Activated CD4-positive, alpha-beta memory T cell treated with anti-CD3 and anti-CD28 coated beads for 36 hours (primary cell): ENCODE results near the gene PILRA. TPM values are rescaled to one million over a fixed set of nuclear protein-coding genes. Genes with fewer than 3 reads are reported as not detected.
"Not testable (repeated sequence)": the region's sequence is repeated elsewhere in the genome, so short reads cannot be mapped to it uniquely, and the experiment has no call there.

Source experiments
- CTCF ChIA-PET: fragments of 350-600 bp; sonication (Branson Sonifier 250); formaldehyde crosslinking; loops from one replicate; lab custom pipeline; 2021; ENCODE audit warnings: antibody characterized with exemption, inconsistent platforms; lab: Charles Lee
- POLR2A ChIA-PET: fragments of 350-600 bp; sonication (Branson Sonifier 250); formaldehyde crosslinking; loops from one replicate; lab custom pipeline; 2021; ENCODE audit warnings: antibody characterized with exemption; lab: Charles Lee
- DNase-seq: peaks from one replicate; pipeline ENCODE4 v3.0.0-alpha.2; 2020
- H3K27ac Mint-ChIP-seq: one replicate; pipeline ENCODE4 v1.8.0; 2021; ENCODE audit warnings: mixed read lengths
- H3K27me3 Mint-ChIP-seq: one replicate; pipeline ENCODE4 v1.8.0; 2021; ENCODE audit warnings: mixed read lengths
- H3K36me3 Mint-ChIP-seq: one replicate; pipeline ENCODE4 v1.8.0; 2021; ENCODE audit warnings: mixed read lengths
- H3K4me1 Mint-ChIP-seq: one replicate; pipeline ENCODE4 v1.8.0; 2021; ENCODE audit warnings: low read depth, mixed read lengths
- H3K4me3 Mint-ChIP-seq: one replicate; pipeline ENCODE4 v1.8.0; 2021; ENCODE audit warnings: mild to moderate bottlenecking, mixed read lengths
- H3K9me3 Mint-ChIP-seq: one replicate; pipeline ENCODE4 v1.8.0; 2021; ENCODE audit warnings: mixed read lengths
- intact Hi-C: fragments of 100-400 bp; cut with micrococcal nuclease; formaldehyde crosslinking; loops from one replicate; pipeline ENCODE4 v1.15.1; 2023
- total RNA-seq, 2 experiments: library from RNA; stranded (reverse); gene quantifications; one replicate each; pipeline ENCODE4 v1.2.3, GENCODE V29; 2021

Gene PILRA
- total RNA-seq, 2 experiments from 2014 or later: 0.31 to 0.76 TPM

DNA sequence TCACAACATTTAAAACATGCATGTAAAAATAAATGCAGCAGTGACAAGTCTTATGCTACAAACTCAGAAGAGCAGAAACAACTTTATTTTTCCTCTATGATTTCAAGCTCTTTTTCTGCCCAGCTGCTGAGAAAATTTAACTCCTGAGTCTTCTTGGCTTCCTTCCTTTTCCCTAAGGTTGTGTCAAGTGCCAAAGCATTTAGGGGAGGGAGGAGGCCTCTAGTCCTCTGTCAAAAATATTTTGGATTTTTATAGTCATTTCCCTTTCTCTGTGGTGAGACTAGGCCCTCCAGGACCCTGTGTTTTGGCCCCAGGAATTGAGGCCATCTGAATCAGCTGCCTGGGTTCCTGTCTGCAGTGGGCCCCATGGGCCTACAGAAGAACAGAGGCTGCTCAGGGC, 26.4 kb upstream of the PILRA start:
- DNase-seq: no peak
- intact Hi-C loops: loop anchor here (5.0 kb wide), 2 partner anchors 125 to 215 kb away; no protein-coding TSS in a partner anchor
- Mint-ChIP-seq H3K9me3 (no peaks in the 10 kb centered on the region), H3K4me3 (no peak overlapping the region), H3K4me1 (peaks cover 33% of the 10 kb centered on the region), H3K27me3 (no peaks in the 10 kb centered on the region), H3K36me3 (peaks cover 49% of the 10 kb centered on the region), H3K27ac (peak overlapping the region; percentile 18)
- CTCF ChIA-PET: interaction anchor here (1.2 to 1.5 kb wide), 4 partner anchors 18 to 214 kb away, joined by 3 to 12 read pairs (median 5); no protein-coding TSS in a partner anchor
- POLR2A ChIA-PET: no interaction called here

DNA sequence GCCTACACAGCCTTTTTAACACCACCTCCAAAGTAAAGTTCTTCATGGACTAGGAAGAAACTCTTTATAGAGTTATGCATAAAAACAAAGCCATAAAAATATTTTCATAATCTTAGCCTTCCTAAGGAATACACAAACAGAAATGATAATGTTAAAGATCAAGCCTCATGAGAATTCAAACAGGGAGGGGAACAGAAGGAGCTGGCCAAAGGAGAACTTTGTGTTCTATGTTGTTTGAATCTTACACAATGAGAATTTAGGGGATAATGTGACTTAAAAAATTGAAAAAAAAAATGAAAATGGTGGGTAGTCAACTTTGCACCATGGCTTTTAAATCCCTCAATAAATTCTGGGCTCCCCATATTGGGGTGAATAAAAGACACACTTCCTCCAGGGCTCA, 24.5 kb upstream of the PILRA start:
- peaks cover 49% of the 10 kb centered on the region for H3K36me3 Mint-ChIP-seq
- H3K9me3 Mint-ChIP-seq: no peaks in the 10 kb centered on the region
- no peak overlapping the region for H3K27ac Mint-ChIP-seq
- H3K4me1 Mint-ChIP-seq: peaks cover 34% of the 10 kb centered on the region
- no peak overlapping the region for H3K4me3 Mint-ChIP-seq
- no peak for DNase-seq
- ChIA-PET CTCF (no interaction called here), POLR2A (no interaction called here)
- no peaks in the 10 kb centered on the region for H3K27me3 Mint-ChIP-seq
- intact Hi-C loops: loop anchor here (5.0 kb wide), 2 partner anchors 127 to 217 kb away; no protein-coding TSS in a partner anchor

DNA sequence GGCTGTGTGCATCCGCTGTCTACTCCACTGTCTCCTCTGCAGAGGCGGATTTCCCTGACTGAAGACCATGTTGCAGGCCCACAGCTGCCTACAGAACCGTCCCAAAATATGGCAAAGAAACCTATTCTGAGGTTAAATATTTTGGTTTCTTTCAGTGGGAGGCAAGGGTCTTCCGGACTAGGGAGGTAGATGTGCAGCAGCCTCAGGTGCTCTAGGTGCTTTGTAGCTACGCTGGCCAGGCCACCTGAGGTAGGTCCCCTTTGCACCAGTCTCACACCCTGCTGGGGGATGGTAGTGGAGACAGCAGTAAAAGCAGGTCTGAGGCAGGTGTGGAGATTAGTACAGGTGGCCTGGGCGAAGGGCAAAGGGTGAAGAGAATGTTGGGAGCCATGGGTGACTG, 23.5 kb upstream of the PILRA start:
- CTCF ChIA-PET: no interaction called here
- intact Hi-C loops: loop anchor here (5.0 kb wide), 2 partner anchors 127 to 217 kb away; no protein-coding TSS in a partner anchor
- H3K27ac Mint-ChIP-seq: no peak overlapping the region
- H3K4me3 Mint-ChIP-seq: no peak overlapping the region
- POLR2A ChIA-PET: no interaction called here
- no peaks in the 10 kb centered on the region for H3K9me3 Mint-ChIP-seq
- no peaks in the 10 kb centered on the region for H3K27me3 Mint-ChIP-seq
- DNase-seq: no peak
- peaks cover 28% of the 10 kb centered on the region for H3K4me1 Mint-ChIP-seq
- peaks cover 47% of the 10 kb centered on the region for H3K36me3 Mint-ChIP-seq

DNA sequence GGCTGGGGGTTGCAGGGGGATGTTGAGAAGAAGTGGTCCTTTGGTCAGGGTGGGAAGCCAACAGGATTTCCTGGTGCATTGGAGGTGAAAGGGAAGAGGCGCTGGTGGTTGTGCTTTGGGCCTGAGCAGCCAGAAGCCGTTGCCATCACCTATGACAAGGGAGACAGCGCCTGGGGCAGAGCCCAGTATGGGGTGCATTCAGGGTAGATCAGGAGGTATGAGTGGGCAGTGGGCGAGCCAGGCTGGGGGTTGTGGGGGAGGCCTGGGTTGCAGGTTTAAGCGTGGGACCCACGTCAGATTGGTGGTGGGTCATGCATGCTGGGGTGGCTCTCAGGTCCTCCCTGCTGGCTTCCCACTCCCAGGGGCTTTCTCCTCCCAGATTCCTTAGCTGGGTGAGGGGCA, 21.6 kb upstream of the PILRA start:
- peak overlapping the region; percentile 24 for H3K27ac Mint-ChIP-seq
- CTCF ChIA-PET: no interaction called here
- POLR2A ChIA-PET: no interaction called here
- no peak overlapping the region for H3K4me3 Mint-ChIP-seq
- no peaks in the 10 kb centered on the region for H3K9me3 Mint-ChIP-seq
- intact Hi-C loops: no loop called here
- no peaks in the 10 kb centered on the region for H3K27me3 Mint-ChIP-seq
- H3K36me3 Mint-ChIP-seq: peaks cover 55% of the 10 kb centered on the region
- no peak for DNase-seq
- H3K4me1 Mint-ChIP-seq: peaks cover 19% of the 10 kb centered on the region

DNA sequence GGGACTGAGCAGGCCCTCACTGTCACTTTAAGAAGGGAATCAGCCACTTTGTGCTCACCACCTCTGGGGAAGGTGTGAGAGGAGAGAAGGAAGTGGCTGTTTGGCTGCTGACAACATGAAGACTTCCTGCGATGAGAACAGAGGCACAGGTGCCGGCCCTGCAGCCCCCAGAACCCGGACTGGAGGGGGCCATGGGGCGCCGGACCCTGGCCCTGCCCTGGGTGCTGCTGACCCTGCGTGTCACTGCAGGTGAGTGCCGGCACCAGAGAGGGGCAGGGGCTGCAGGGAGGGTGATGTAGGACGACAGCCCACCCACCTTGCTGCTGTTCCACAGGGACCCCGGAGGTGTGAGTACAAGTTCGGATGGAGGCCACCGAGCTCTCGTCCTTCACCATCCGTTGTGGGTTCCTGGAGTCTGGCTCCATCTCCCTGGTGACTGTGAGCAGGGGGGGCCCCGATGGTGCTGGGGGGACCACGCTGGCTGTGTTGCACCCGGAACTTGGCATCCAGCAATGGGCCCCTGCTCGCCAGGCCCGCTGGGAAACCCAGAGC, 21.0 kb upstream of the PILRA start:
- H3K4me3 Mint-ChIP-seq, DNase-seq, POLR2A ChIA-PET, CTCF ChIA-PET, intact Hi-C loops, H3K27me3 Mint-ChIP-seq, H3K27ac Mint-ChIP-seq, H3K9me3 Mint-ChIP-seq: not testable (repeated sequence)
- Mint-ChIP-seq H3K36me3 (peaks cover 53% of the 10 kb centered on the region), H3K4me1 (peaks cover 19% of the 10 kb centered on the region)

DNA sequence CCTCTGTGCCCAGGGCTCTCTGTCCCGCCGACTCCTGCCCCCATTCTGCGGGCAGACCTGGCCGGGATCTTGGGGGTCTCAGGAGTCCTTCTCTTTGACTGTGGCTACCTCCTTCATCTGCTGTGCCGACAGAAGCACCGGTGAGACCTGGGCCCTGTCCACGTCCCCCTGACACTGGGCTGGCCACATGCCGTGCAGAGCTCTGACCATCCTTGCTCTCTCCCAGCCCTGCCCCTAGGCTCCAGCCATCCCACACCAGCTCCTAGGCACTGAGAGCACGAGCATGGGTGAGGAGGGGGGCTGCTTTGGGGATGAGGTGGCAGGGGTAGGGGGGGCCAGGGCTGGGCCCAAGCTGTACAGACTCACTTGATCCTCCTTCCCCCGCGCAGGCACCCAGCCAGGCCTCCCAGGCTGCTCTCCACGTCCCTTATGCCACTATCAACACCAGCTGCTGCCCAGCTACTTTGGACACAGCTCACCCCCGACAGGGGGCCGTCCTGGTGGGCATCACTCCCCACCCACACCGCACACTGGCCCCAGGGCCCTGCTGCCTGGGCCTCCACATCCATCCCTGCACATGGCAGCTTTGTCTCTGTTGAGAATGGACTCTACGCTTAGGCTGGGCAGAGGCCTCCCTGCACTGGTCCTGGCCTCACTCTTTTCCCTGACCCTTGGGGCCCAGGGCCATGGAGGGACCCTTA, 20.2 kb upstream of the PILRA start:
- no peak for DNase-seq
- ChIA-PET CTCF (interaction anchor here (0.8 kb wide), 1 partner anchor 218 kb away, joined by 3 read pairs; no protein-coding TSS in a partner anchor), POLR2A (no interaction called here)
- intact Hi-C loops: no loop called here
- Mint-ChIP-seq H3K36me3 (peaks cover 51% of the 10 kb centered on the region), H3K27ac (peak overlapping the region; percentile 45), H3K4me1 (peaks cover 19% of the 10 kb centered on the region), H3K27me3 (no peaks in the 10 kb centered on the region), H3K4me3 (no peak overlapping the region), H3K9me3 (no peaks in the 10 kb centered on the region)

DNA sequence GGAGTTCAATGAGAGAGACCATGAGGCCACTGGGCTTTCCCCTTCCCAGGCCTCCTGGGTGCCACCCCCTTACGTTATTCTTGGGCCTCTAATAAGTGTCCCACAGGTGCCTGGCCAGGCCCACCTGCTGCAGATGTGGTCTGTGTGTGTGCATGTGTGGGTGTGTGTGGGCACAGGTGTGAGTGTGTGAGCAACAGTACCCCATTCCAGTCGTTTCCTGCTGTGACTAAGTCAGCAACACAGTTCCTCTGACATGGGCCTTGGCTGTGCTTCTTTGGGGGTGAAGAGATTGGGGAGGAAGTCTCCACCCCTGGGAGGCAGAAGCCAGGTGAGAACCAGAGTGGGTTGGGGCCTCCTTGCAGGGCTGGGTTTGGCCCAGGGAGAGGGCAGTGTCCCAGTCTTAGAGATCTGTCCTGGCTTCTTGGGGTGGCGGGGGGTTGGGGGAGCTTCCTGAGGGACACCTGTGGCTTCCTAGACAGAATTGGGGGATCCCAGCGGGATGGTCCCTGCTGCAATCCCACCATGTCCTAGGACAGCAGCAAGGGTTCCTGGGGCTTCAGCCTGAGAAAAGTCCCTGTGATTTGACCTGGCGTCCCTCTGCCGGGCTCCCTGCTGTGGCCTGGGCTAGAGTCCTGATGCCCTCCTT, 19.5 kb upstream of the PILRA start:
- intact Hi-C loops: no loop called here
- peaks cover 19% of the 10 kb centered on the region for H3K4me1 Mint-ChIP-seq
- DNase-seq: peak; percentile 56
- H3K27ac Mint-ChIP-seq: no peak overlapping the region
- POLR2A ChIA-PET: no interaction called here
- no peak overlapping the region for H3K4me3 Mint-ChIP-seq
- no peaks in the 10 kb centered on the region for H3K27me3 Mint-ChIP-seq
- no peaks in the 10 kb centered on the region for H3K9me3 Mint-ChIP-seq
- H3K36me3 Mint-ChIP-seq: peaks cover 52% of the 10 kb centered on the region
- CTCF ChIA-PET: interaction anchor here (0.8 kb wide), 1 partner anchor 219 kb away, joined by 3 read pairs; no protein-coding TSS in a partner anchor

DNA sequence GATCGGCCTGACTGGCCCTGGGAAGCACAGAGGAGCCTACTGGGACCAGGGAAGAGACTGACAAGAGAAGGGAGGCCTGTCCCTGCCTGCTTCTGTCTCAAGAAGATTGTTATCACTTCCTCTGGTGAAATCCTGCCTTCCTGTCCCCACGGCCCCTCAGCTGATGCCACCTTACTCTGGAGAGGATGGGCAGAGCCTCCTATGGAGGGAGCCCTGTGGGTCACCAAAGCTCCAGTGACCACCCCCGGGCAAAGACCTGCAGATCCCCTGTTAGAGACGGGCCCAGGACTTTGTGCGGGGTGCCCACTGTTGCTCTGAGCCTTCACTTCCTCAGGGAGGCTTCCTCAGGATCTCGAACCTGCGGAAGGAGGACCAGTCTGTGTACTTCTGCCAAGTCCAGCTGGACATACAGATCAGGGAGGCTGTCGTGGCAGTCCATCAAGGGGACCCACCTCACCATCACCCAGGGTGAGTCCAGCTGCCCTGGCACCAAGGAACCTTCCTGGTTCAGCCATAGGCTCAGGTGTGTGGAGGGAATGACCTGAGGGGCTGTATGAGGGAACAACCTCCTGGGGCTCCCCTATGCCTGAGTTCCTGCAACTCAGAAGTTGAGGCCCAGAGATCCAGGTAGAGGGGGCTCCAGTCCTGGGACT, 16.7 kb upstream of the PILRA start:
- intact Hi-C loops: no loop called here
- H3K27me3 Mint-ChIP-seq: no peaks in the 10 kb centered on the region
- peaks cover 50% of the 10 kb centered on the region for H3K36me3 Mint-ChIP-seq
- CTCF ChIA-PET: no interaction called here
- no peak overlapping the region for H3K4me3 Mint-ChIP-seq
- no peak for DNase-seq
- no peaks in the 10 kb centered on the region for H3K9me3 Mint-ChIP-seq
- POLR2A ChIA-PET: no interaction called here
- peaks cover 15% of the 10 kb centered on the region for H3K4me1 Mint-ChIP-seq
- no peak overlapping the region for H3K27ac Mint-ChIP-seq

DNA sequence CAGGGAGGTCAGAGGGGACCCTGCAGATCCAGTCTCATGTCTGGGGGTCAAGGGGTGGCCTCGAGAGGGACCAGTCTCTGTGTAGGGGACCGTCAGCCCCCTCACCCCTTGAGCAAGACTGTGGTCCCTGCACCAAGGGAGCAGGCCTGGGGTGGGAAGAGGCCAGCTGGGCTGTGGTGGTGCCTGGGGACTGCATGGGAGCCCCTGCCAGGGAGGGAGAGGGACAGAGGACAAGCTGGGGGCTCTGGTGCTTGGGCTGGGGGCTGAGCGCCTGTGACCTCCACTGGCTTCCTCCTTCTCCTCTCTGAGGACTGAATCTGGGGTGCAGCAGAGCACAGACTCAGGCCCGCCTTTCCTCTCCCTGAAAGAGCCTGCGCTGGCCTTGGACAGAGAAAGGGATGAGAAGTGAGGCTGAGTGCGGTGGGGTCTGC, 16.1 kb upstream of the PILRA start:
- no peaks in the 10 kb centered on the region for H3K9me3 Mint-ChIP-seq
- ChIA-PET POLR2A (no interaction called here), CTCF (no interaction called here)
- intact Hi-C loops: no loop called here
- H3K27me3 Mint-ChIP-seq: no peaks in the 10 kb centered on the region
- H3K4me3 Mint-ChIP-seq: no peak overlapping the region
- DNase-seq: no peak
- no peak overlapping the region for H3K27ac Mint-ChIP-seq
- H3K4me1 Mint-ChIP-seq: peaks cover 12% of the 10 kb centered on the region
- peaks cover 54% of the 10 kb centered on the region for H3K36me3 Mint-ChIP-seq

DNA sequence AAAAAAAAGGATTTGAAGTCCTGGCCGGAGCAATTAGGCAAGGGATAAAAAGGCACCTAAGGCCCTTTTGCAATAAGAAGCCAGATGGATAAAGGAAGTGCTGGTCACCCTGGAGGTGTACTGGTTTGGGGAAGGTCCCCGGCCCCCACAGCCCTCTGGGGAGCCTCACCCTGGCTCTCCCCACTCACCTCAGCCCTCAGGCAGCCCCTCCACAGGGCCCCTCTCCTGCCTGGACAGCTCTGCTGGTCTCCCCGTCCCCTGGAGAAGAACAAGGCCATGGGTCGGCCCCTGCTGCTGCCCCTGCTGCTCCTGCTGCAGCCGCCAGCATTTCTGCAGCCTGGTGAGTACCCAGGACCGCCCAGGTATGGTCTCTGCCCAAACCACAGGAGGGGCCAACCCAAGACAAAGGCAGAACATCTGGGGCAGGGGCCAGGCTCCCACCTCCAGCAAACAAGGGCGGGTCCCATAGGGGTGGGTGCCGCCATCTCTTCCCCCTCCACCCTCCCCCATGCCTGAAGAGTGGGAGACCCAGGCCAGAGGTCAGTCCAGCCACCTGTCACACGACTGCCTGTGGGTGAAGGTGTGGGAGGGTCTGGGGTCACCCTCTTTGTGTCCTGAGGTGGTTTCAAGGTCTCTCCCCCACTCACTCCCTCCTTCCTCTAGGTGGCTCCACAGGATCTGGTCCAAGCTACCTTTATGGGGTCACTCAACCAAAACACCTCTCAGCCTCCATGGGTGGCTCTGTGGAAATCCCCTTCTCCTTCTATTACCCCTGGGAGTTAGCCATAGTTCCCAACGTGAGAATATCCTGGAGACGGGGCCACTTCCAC, 15.0 kb upstream of the PILRA start, which contains the start of gene PILRB:
Gene PILRB (plus strand): TSS at position 91 of the 830 bp plus-strand sequence. CDS start 186 bp downstream, at position 277.
- H3K4me1 Mint-ChIP-seq: peaks cover 9% of the 10 kb centered on the region
- no peak for DNase-seq
- H3K27ac Mint-ChIP-seq: no peak within 1 kb of the TSS
- H3K27me3 Mint-ChIP-seq: no peaks in the 10 kb centered on the region
- H3K9me3 Mint-ChIP-seq: no peaks in the 10 kb centered on the region
- intact Hi-C loops: no loop called here
- POLR2A ChIA-PET: interaction anchor here (0.7 kb wide), 1 partner anchor 13 kb away, joined by 4 read pairs; no protein-coding TSS in a partner anchor
- no peak within 1 kb of the TSS for H3K4me3 Mint-ChIP-seq
- H3K36me3 Mint-ChIP-seq: peaks cover 60% of the 10 kb centered on the region
- CTCF ChIA-PET: interaction anchor here (1.2 kb wide), 1 partner anchor 50 kb away, joined by 6 read pairs; no protein-coding TSS in a partner anchor

DNA sequence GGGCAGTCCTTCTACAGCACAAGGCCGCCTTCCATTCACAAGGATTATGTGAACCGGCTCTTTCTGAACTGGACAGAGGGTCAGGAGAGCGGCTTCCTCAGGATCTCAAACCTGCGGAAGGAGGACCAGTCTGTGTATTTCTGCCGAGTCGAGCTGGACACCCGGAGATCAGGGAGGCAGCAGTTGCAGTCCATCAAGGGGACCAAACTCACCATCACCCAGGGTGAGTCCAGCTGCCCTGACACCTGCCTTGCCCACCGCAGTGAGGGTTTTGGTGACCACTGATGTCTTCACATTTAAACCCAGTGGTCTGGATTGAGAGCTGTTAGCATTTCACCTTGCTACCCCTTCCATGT, 14.5 kb upstream of the PILRA start:
- H3K27ac Mint-ChIP-seq: no peak overlapping the region
- peaks cover 58% of the 10 kb centered on the region for H3K36me3 Mint-ChIP-seq
- H3K27me3 Mint-ChIP-seq: no peaks in the 10 kb centered on the region
- POLR2A ChIA-PET: interaction anchor here (0.7 kb wide), 1 partner anchor 14 kb away, joined by 4 read pairs; no protein-coding TSS in a partner anchor
- intact Hi-C loops: no loop called here
- peaks cover 5% of the 10 kb centered on the region for H3K4me1 Mint-ChIP-seq
- CTCF ChIA-PET: interaction anchor here (1.2 kb wide), 1 partner anchor 49 kb away, joined by 6 read pairs; no protein-coding TSS in a partner anchor
- H3K4me3 Mint-ChIP-seq: no peak overlapping the region
- no peak for DNase-seq
- H3K9me3 Mint-ChIP-seq: no peaks in the 10 kb centered on the region
